GM19463 (cell line): ENCODE results near the gene S100A7A.

ENCODE experiments used
- ATAC-seq: cut with Tn5 transposase; IDR thresholded peaks from one replicate; pipeline ENCODE4 v1.9.1; 2021; ENCODE audit warnings: mild to moderate bottlenecking, moderate library complexity; ENCODE audit not compliant: unreplicated experiment

The S100A7A gene

GRCh38 chr1:153415850-153416570 lies at the start of gene S100A7A:
TSS of gene S100A7A (plus strand) at chr1:153416520. CDS start at chr1:153418083, 1,563 bp downstream.
- no peak for ATAC-seq

GRCh38 chr1:153367090-153367489 lies 49.2 kb upstream of the S100A7A start:
- ATAC-seq = no peak

- no peak for ATAC-seq
Measured at GRCh38 chr1:153368495-153368894, 47.8 kb upstream of the S100A7A start.

GRCh38 chr1:153370146-153370545 lies 46.2 kb upstream of the S100A7A start:
- no peak for ATAC-seq

- ATAC-seq = no peak
Measured at GRCh38 chr1:153371231-153371630, 45.1 kb upstream of the S100A7A start.

- ATAC-seq = no peak
Measured at GRCh38 chr1:153372571-153372970, 43.7 kb upstream of the S100A7A start.

GRCh38 chr1:153374071-153374470 lies 42.2 kb upstream of the S100A7A start:
- no peak for ATAC-seq

- ATAC-seq = no peak
Measured at GRCh38 chr1:153375511-153375910, 40.8 kb upstream of the S100A7A start, which contains the start of gene S100A12. TSS of gene S100A12 (minus strand) at chr1:153375621. CDS start at chr1:153374592, 1,029 bp downstream.

- ATAC-seq = no peak
Measured at GRCh38 chr1:153379591-153379990, 36.7 kb upstream of the S100A7A start.

GRCh38 chr1:153380711-153381110 lies 35.6 kb upstream of the S100A7A start:
- ATAC-seq = no peak

GRCh38 chr1:153384958-153385580 lies 31.3 kb upstream of the S100A7A start:
- ATAC-seq = no peak

- ATAC-seq = no peak
Measured at GRCh38 chr1:153386500-153386901, 29.8 kb upstream of the S100A7A start.

- no peak for ATAC-seq
Measured at GRCh38 chr1:153387001-153387400, 29.3 kb upstream of the S100A7A start.

GRCh38 chr1:153387785-153388184 lies 28.5 kb upstream of the S100A7A start:
- no peak for ATAC-seq

- no peak for ATAC-seq
Measured at GRCh38 chr1:153389401-153389800, 26.9 kb upstream of the S100A7A start.

- ATAC-seq = no peak
Measured at GRCh38 chr1:153389973-153390879, 26.1 kb upstream of the S100A7A start.

- no peak for ATAC-seq
Measured at GRCh38 chr1:153390938-153391710, 25.2 kb upstream of the S100A7A start, which contains the start of gene S100A8. TSS of gene S100A8 (minus strand) at chr1:153391073. CDS start at chr1:153390535, 538 bp downstream.

- ATAC-seq = no peak
Measured at GRCh38 chr1:153392258-153392657, 24.1 kb upstream of the S100A7A start.

- no peak for ATAC-seq
Measured at GRCh38 chr1:153392822-153393221, 23.5 kb upstream of the S100A7A start.

GRCh38 chr1:153393926-153394325 lies 22.4 kb upstream of the S100A7A start:
- ATAC-seq = no peak
